Measurements from ENCODE around the gene CCDC63. TPM values are rescaled to one million over a fixed set of nuclear protein-coding genes. Genes with fewer than 3 reads are reported as not detected.

The CCDC63 gene
- total and polyA plus RNA-seq, 2 of the 13 experiments (the other 11 are each of a cell fraction or from before 2014, with no cell fraction given), result not detected

DNA sequence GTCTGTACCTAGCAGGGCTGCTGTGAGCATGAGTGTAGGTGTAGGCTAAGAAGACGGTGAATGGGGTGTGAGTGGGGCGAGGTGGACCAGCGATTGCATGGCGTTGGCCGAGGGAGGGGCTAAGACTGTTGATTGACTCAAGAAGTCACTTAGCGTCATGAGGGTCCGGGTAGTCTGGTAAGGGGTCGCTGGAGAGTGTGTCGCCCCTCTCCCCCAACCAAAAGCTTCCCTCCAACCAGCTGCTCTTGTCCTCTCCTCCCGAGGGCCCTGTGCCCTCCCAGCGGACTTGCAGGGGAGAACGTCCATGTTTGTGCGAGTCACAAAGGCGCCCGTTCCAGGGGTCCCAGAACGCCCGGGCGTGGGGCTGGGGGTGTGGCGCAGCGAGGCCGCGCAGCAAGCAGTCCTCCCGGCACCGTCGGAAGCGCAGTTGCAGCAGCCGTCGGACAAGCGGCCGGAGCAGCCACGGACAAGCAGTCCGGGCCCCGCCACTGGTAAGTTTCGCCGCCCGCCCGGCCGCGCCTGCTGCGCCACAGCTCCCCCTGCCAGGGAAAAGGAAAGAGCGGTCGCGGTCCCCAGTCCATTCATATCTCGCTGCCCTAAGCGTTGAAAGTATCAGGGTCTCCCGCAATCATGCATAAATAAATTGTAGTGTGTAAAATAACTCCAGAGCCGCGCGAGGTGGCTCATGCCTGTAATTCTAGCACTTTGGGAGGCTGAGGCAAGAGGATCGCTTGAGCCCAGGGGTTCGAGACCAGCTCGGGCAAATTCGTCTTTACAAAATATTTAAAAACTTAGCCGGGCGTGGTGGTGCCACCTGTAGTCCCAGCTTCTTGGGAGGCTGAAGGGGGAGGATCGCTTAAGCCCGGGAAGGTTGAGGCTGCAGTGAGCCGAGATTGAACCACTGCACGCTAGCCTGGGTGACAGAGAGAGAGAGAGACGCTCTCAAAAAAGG, at the start of gene CCDC63 (continued):
- TF ChIP-seq, protein P1, sequence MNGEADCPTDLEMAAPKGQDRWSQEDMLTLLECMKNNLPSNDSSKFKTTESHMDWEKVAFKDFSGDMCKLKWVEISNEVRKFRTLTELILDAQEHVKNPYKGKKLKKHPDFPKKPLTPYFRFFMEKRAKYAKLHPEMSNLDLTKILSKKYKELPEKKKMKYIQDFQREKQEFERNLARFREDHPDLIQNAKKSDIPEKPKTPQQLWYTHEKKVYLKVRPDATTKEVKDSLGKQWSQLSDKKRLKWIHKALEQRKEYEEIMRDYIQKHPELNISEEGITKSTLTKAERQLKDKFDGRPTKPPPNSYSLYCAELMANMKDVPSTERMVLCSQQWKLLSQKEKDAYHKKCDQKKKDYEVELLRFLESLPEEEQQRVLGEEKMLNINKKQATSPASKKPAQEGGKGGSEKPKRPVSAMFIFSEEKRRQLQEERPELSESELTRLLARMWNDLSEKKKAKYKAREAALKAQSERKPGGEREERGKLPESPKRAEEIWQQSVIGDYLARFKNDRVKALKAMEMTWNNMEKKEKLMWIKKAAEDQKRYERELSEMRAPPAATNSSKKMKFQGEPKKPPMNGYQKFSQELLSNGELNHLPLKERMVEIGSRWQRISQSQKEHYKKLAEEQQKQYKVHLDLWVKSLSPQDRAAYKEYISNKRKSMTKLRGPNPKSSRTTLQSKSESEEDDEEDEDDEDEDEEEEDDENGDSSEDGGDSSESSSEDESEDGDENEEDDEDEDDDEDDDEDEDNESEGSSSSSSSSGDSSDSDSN (CRISPR knock-in tag; IDR thresholded peaks at IDR 0.05), result peak; percentile 60
- TF ChIP-seq CHD2 (IDR thresholded peaks at IDR 0.05; ENCODE audit: low read depth, low read length) (no peak), ONECUT2 (CRISPR knock-in tag; IDR thresholded peaks at IDR 0.05) (no peak), GATAD2A (CRISPR knock-in tag; IDR thresholded peaks at IDR 0.05) (no peak), ATM (IDR thresholded peaks at IDR 0.05; ENCODE audit: borderline replicate concordance) (no peak), SIN3A (IDR thresholded peaks at IDR 0.05; ENCODE audit: borderline replicate concordance, low read depth, low read length) (no peak), GABPB1 (CRISPR knock-in tag; IDR thresholded peaks at IDR 0.05) (peak; percentile 34; the same call in 1 of the 2 replicates), HHEX (CRISPR knock-in tag; IDR thresholded peaks at IDR 0.05) (no peak), ZSCAN21 (CRISPR knock-in tag; IDR thresholded peaks at IDR 0.05; ENCODE audit: borderline replicate concordance) (peak; percentile 67; the same call in 1 of the 2 replicates), SALL1 (CRISPR knock-in tag; IDR thresholded peaks at IDR 0.05) (peak; percentile 31; the same call in 1 of the 2 replicates), ZNF121 (CRISPR knock-in tag; IDR thresholded peaks at IDR 0.05) (no peak)
- TF ChIP-seq, protein P2, sequence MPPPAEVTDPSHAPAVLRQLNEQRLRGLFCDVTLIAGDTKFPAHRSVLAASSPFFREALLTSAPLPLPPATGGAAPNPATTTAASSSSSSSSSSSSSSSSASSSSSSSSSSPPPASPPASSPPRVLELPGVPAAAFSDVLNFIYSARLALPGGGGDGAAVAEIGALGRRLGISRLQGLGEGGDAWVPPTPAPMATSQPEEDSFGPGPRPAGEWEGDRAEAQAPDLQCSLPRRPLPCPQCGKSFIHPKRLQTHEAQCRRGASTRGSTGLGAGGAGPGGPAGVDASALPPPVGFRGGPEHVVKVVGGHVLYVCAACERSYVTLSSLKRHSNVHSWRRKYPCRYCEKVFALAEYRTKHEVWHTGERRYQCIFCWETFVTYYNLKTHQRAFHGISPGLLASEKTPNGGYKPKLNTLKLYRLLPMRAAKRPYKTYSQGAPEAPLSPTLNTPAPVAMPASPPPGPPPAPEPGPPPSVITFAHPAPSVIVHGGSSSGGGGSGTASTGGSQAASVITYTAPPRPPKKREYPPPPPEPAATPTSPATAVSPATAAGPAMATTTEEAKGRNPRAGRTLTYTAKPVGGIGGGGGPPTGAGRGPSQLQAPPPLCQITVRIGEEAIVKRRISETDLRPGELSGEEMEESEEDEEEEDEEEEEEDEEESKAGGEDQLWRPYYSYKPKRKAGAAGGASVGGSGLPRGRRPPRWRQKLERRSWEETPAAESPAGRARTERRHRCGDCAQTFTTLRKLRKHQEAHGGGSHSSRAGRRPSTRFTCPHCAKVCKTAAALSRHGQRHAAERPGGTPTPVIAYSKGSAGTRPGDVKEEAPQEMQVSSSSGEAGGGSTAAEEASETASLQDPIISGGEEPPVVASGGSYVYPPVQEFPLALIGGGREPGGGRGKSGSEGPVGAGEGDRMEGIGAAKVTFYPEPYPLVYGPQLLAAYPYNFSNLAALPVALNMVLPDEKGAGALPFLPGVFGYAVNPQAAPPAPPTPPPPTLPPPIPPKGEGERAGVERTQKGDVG (CRISPR knock-in tag; IDR thresholded peaks at IDR 0.05; ENCODE audit: borderline replicate concordance), result peak; percentile 49; the same call in 1 of the 2 replicates
- TF ChIP-seq, protein P3, sequence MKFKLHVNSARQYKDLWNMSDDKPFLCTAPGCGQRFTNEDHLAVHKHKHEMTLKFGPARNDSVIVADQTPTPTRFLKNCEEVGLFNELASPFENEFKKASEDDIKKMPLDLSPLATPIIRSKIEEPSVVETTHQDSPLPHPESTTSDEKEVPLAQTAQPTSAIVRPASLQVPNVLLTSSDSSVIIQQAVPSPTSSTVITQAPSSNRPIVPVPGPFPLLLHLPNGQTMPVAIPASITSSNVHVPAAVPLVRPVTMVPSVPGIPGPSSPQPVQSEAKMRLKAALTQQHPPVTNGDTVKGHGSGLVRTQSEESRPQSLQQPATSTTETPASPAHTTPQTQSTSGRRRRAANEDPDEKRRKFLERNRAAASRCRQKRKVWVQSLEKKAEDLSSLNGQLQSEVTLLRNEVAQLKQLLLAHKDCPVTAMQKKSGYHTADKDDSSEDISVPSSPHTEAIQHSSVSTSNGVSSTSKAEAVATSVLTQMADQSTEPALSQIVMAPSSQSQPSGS (CRISPR knock-in tag; IDR thresholded peaks at IDR 0.05), result 0 out of 2 replicates have a peak, but pooled peaks have one; percentile 30
- TF ChIP-seq, protein P4, sequence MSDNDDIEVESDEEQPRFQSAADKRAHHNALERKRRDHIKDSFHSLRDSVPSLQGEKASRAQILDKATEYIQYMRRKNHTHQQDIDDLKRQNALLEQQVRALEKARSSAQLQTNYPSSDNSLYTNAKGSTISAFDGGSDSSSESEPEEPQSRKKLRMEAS (IDR thresholded peaks at IDR 0.05), result no peak
- TF ChIP-seq, protein P5, sequence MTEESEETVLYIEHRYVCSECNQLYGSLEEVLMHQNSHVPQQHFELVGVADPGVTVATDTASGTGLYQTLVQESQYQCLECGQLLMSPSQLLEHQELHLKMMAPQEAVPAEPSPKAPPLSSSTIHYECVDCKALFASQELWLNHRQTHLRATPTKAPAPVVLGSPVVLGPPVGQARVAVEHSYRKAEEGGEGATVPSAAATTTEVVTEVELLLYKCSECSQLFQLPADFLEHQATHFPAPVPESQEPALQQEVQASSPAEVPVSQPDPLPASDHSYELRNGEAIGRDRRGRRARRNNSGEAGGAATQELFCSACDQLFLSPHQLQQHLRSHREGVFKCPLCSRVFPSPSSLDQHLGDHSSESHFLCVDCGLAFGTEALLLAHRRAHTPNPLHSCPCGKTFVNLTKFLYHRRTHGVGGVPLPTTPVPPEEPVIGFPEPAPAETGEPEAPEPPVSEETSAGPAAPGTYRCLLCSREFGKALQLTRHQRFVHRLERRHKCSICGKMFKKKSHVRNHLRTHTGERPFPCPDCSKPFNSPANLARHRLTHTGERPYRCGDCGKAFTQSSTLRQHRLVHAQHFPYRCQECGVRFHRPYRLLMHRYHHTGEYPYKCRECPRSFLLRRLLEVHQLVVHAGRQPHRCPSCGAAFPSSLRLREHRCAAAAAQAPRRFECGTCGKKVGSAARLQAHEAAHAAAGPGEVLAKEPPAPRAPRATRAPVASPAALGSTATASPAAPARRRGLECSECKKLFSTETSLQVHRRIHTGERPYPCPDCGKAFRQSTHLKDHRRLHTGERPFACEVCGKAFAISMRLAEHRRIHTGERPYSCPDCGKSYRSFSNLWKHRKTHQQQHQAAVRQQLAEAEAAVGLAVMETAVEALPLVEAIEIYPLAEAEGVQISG (CRISPR knock-in tag; IDR thresholded peaks at IDR 0.05), result 0 out of 2 replicates have a peak, but pooled peaks have one; percentile 42
- TF ChIP-seq, protein P6, sequence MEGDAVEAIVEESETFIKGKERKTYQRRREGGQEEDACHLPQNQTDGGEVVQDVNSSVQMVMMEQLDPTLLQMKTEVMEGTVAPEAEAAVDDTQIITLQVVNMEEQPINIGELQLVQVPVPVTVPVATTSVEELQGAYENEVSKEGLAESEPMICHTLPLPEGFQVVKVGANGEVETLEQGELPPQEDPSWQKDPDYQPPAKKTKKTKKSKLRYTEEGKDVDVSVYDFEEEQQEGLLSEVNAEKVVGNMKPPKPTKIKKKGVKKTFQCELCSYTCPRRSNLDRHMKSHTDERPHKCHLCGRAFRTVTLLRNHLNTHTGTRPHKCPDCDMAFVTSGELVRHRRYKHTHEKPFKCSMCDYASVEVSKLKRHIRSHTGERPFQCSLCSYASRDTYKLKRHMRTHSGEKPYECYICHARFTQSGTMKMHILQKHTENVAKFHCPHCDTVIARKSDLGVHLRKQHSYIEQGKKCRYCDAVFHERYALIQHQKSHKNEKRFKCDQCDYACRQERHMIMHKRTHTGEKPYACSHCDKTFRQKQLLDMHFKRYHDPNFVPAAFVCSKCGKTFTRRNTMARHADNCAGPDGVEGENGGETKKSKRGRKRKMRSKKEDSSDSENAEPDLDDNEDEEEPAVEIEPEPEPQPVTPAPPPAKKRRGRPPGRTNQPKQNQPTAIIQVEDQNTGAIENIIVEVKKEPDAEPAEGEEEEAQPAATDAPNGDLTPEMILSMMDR (CRISPR knock-in tag; IDR thresholded peaks at IDR 0.05), result peak; percentile 78

Measured in HepG2 (cell line).